Lung (tissue), 12 donors: ENCODE data around the gene RNF121. TPM values are rescaled to one million over a fixed set of nuclear protein-coding genes. Genes with fewer than 3 reads are reported as not detected.

Source experiments
- ATAC-seq: fragments of 200-7000 bp; cut with Tn5 transposase; one replicate; pipeline ENCODE4 v1.9.1; 2020; ENCODE audit warnings: moderate number of reproducible peaks; ENCODE audit not compliant: insufficient read depth, low FRiP score
- DNase-seq, 3 donors: peaks; one replicate each; pipeline ENCODE4 v3.0.0-alpha.2; 2013 to 2017
- H3K27ac ChIP-seq, 2 donors: one replicate each; pipeline ENCODE4 v1.5.1; 2013; ENCODE audit warnings: mild to moderate bottlenecking in 2 of 2, moderate library complexity in 2 of 2, control low read depth in 1 of 2, inconsistent platforms in 1 of 2, low read depth in 1 of 2, low read length in 1 of 2
- H3K27me3 ChIP-seq, 3 donors: one replicate each; pipeline ENCODE4 v1.5.1; 2013; ENCODE audit warnings: low read length in 2 of 3; ENCODE audit not compliant: control insufficient read depth in 3 of 3, insufficient read depth in 3 of 3
- H3K36me3 ChIP-seq, 4 donors: one replicate each; pipeline ENCODE4 v1.5.1; 2013; ENCODE audit warnings: low read length in 4 of 4, mild to moderate bottlenecking in 1 of 4, moderate library complexity in 1 of 4; ENCODE audit not compliant: control insufficient read depth in 4 of 4, insufficient read depth in 4 of 4
- H3K4me1 ChIP-seq, 5 donors: one replicate each; pipeline ENCODE4 v1.5.1; 2013; ENCODE audit warnings: low read length in 5 of 5, mild to moderate bottlenecking in 2 of 5, moderate library complexity in 1 of 5; ENCODE audit not compliant: control insufficient read depth in 5 of 5, insufficient read depth in 5 of 5
- H3K4me3 ChIP-seq: one replicate; pipeline ENCODE4 v1.5.1; 2013; ENCODE audit warnings: mild to moderate bottlenecking, control low read depth, moderate library complexity
- H3K9ac ChIP-seq, 2 donors: one replicate each; pipeline ENCODE4 v1.5.1; 2013; ENCODE audit warnings: low read length in 2 of 2, control low read depth in 1 of 2; ENCODE audit not compliant: insufficient read depth in 1 of 2
- H3K9me3 ChIP-seq, 4 donors: one replicate each; pipeline ENCODE4 v1.5.1; 2013; ENCODE audit warnings: low read length in 3 of 4, mild to moderate bottlenecking in 1 of 4, moderate library complexity in 1 of 4; ENCODE audit not compliant: control insufficient read depth in 4 of 4, insufficient read depth in 3 of 4
- CTCF ChIP-seq: IDR thresholded peaks from 2 replicates; pipeline ENCODE4 v1.5.1; 2012; ENCODE audit warnings: mild to moderate bottlenecking; ENCODE audit errors: control extremely low read depth, extremely low read depth
- WGBS, 2 donors: extraction: QIAGEN DNeasy Blood & Tissue Kit; methylation state at CpG; one replicate each; pipeline ENCODE4 v1.1.7; 2013; 5-methylcytosine and 5-hydroxymethylcytosine counted together
- polyA plus RNA-seq, 2 donors: library from polyadenylated mRNA; stranded (reverse); fragments of 200-250 nt; gene quantifications; one replicate each; pipeline ENCODE4 v1.2.1, GENCODE V29; 2013
- total RNA-seq, 2 donors: library from RNA; depleted of rRNA in 1 of 2; stranded (reverse); fragments of >200 nt in 1 of 2; gene quantifications; one replicate each; pipeline ENCODE4 v1.2.1, GENCODE V29; 2014 to 2021
- donor health status: control.
- donor health status: control.
- donor health status: Bipolar disorder and iron deficiency.
- donor health status: healthy.
- donor health status: DM: yes; HTN: yes; CAD: no.

Gene RNF121
- total and polyA plus RNA-seq, 4 donors, result 14.0 to 30.2 (median 27.6) TPM

GRCh38 chr11:71990701-71991100 is 61.9 kb downstream of the RNF121 start:
- Histone ChIP-seq H3K9ac (no peak overlapping the region), H3K27me3 (no peaks in the 10 kb centered on the region), H3K36me3 (peaks cover 0 to 8% (median 4%) of the 10 kb centered on the region in 4 donors), H3K4me1 (peaks cover 0 to 16% (median 1%) of the 10 kb centered on the region in 5 donors), H3K9me3 (no peaks in the 10 kb centered on the region), H3K27ac (no peak overlapping the region), H3K4me3 (no peak overlapping the region)
- TF ChIP-seq CTCF, result no peak
- 61 to 68% methylated on average over 3 of the region's 3 CpGs for WGBS, 2 donors
- no peak for DNase-seq
- ATAC-seq, result no peak

- no peak for ATAC-seq
- WGBS, 2 donors, result 52 to 76% methylated on average over 3 of the region's 3 CpGs
- Histone ChIP-seq H3K27ac (no peak overlapping the region), H3K27me3 (no peaks in the 10 kb centered on the region), H3K9ac (no peak overlapping the region), H3K36me3 (peaks cover 0 to 8% (median 4%) of the 10 kb centered on the region in 4 donors), H3K9me3 (no peaks in the 10 kb centered on the region), H3K4me1 (peaks cover 0 to 16% (median 3%) of the 10 kb centered on the region in 5 donors), H3K4me3 (no peak overlapping the region)
- TF ChIP-seq CTCF, result no peak
- DNase-seq, result no peak
Observed at GRCh38 chr11:71991494-71991893, 62.6 kb downstream of the RNF121 start.

DNA sequence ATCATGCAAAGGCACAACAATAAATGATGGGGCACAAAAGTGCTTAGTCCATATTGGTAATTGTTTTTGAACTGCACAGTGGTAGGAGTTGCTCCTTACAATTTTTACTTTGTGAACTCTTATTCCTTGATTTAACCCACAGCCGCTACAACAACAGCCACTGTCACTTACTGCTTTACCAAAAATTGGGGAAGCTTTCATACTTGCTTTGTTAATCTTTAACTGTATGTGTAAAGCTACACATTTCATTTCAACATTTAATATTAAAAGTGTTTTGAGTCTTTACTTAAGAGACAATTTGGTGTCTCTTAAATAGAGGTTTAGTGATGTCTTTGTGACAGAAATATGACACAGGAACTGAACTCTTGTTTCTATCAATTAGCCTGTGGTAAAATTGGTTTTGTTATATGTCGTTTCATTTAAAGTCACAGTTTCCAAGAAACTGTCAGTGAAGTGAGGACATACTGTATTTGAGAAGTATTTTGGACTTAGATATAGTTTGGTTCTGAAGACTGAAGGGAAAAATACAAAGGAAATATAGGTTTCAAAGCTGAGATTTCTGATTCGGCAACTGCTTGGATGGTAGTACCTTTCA is 63.4 kb downstream of the RNF121 start:
- peak overlapping the region in 1 of 2 donors; percentile 39 for H3K27ac ChIP-seq

More for the DNA sequence above, 63.4 kb downstream of the RNF121 start:
- Histone ChIP-seq H3K36me3 (peaks cover 0 to 8% (median 4%) of the 10 kb centered on the region in 4 donors), H3K27me3 (no peaks in the 10 kb centered on the region), H3K4me3 (no peak overlapping the region), H3K4me1 (peaks cover 0 to 12% (median 6%) of the 10 kb centered on the region in 5 donors), H3K9ac (no peak overlapping the region), H3K9me3 (no peaks in the 10 kb centered on the region)
- TF ChIP-seq CTCF, result no peak
- DNase-seq (no peak), ATAC-seq (no peak)
- 80 to 91% methylated on average over 3 of the region's 3 CpGs for WGBS, 2 donors
